Hepatic stellate cell (primary cell): Measurements from ENCODE around the gene BCL2.

Experiments
- DNase-seq: peaks from one replicate; pipeline ENCODE4 v3.0.0; 2011; ENCODE audit warnings: low spot score

Gene BCL2

GRCh38 chr18:63155910-63156773 lies 163.4 kb downstream of the BCL2 start:
- no peak for DNase-seq

- no peak for DNase-seq
Observed at GRCh38 chr18:63155169-63155852, 164.3 kb downstream of the BCL2 start.

- no peak for DNase-seq
Observed at GRCh38 chr18:63154350-63155152, 165.0 kb downstream of the BCL2 start.

- no peak for DNase-seq
Observed at GRCh38 chr18:63152791-63153190, 166.8 kb downstream of the BCL2 start.

GRCh38 chr18:63152096-63152495 lies 167.5 kb downstream of the BCL2 start:
- no peak for DNase-seq

GRCh38 chr18:63151539-63151938 lies 168.0 kb downstream of the BCL2 start:
- DNase-seq = no peak

GRCh38 chr18:63150942-63151421 lies 168.6 kb downstream of the BCL2 start:
- DNase-seq = no peak

GRCh38 chr18:63150326-63150725 lies 169.2 kb downstream of the BCL2 start:
- no peak for DNase-seq

- DNase-seq = no peak
Observed at GRCh38 chr18:63149302-63149587, 170.3 kb downstream of the BCL2 start.

GRCh38 chr18:63148449-63149301 lies 170.9 kb downstream of the BCL2 start:
- DNase-seq = no peak

- DNase-seq = no peak
Observed at GRCh38 chr18:63147973-63148372, 171.6 kb downstream of the BCL2 start.

GRCh38 chr18:63146828-63147409 lies 172.7 kb downstream of the BCL2 start:
- DNase-seq = no peak

- DNase-seq = no peak
Observed at GRCh38 chr18:63145851-63146555, 173.6 kb downstream of the BCL2 start.

- DNase-seq = no peak
Observed at GRCh38 chr18:63145166-63145850, 174.3 kb downstream of the BCL2 start.

- DNase-seq = no peak
Observed at GRCh38 chr18:63144748-63145147, 174.8 kb downstream of the BCL2 start.

GRCh38 chr18:63143330-63143771 lies 176.2 kb downstream of the BCL2 start:
- DNase-seq = no peak

- DNase-seq = no peak
Observed at GRCh38 chr18:63142594-63143225, 176.9 kb downstream of the BCL2 start.

GRCh38 chr18:63141778-63142176 lies 177.8 kb downstream of the BCL2 start:
- DNase-seq = no peak

- no peak for DNase-seq
Observed at GRCh38 chr18:63140997-63141777, 178.4 kb downstream of the BCL2 start.
